OCI-LY7 (cell line): Measurements from ENCODE around the gene CNR2. TPM values are rescaled to one million over a fixed set of nuclear protein-coding genes. Genes with fewer than 3 reads are reported as not detected.
A peak's percentile ranks its signal among the peaks of the same experiment; 100 is the strongest.

Source experiments
- BruUV-seq: library from RNA; stranded (reverse); fragments of 400-500 nt; replicated peaks from 2 replicates; lab custom pipeline; 2021; lab: Mats Ljungman, UMichigan
- CTCF ChIA-PET: fragments of 300-600 bp; sonication (Branson Sonifier 250); formaldehyde crosslinking; loops from one replicate; lab custom pipeline; 2022; ENCODE audit warnings: antibody characterized with exemption; ENCODE audit not compliant: unreplicated experiment; lab: Charles Lee
- POLR2A ChIA-PET: fragments of 300-600 bp; sonication (Branson Sonifier 250); formaldehyde crosslinking; loops from one replicate; lab custom pipeline; 2022; ENCODE audit warnings: antibody characterized with exemption; lab: Charles Lee
- DNase-seq: peaks from one replicate; pipeline ENCODE4 v3.0.0-alpha.2; 2015; ENCODE audit warnings: low spot score
- H2AFZ ChIP-seq: fragments of 200-600 bp; sonication (generic), shearing (Covaris generic); 2 replicates; pipeline ENCODE4 v1.6.1; 2014; ENCODE audit warnings: mild to moderate bottlenecking, antibody characterized with exemption, low read length, moderate library complexity
- H3K27ac ChIP-seq: fragments of 200-600 bp; sonication (generic); 2 replicates; pipeline ENCODE4 v1.5.1; 2014; ENCODE audit warnings: mixed run types, low read depth, mild to moderate bottlenecking, moderate library complexity, low read length, inconsistent platforms; ENCODE audit not compliant: poor library complexity, severe bottlenecking
- H3K36me3 ChIP-seq: fragments of 200-600 bp; sonication (generic); 2 replicates; pipeline ENCODE4 v1.6.1; 2014; ENCODE audit warnings: mild to moderate bottlenecking, antibody characterized with exemption, low read length, moderate library complexity, mixed read lengths; ENCODE audit not compliant: insufficient read depth
- H3K4me1 ChIP-seq: fragments of 200-600 bp; sonication (generic); 2 replicates; pipeline ENCODE4 v1.5.1; 2014; ENCODE audit warnings: mild to moderate bottlenecking, low read length; ENCODE audit not compliant: insufficient read depth, poor library complexity, severe bottlenecking
- H3K4me2 ChIP-seq: fragments of 200-600 bp; sonication (generic); 2 replicates; pipeline ENCODE4 v1.6.1; 2014; ENCODE audit warnings: mild to moderate bottlenecking, low read length
- H3K4me3 ChIP-seq: fragments of 200-600 bp; sonication (generic); 2 replicates; pipeline ENCODE4 v1.5.1; 2014; ENCODE audit warnings: mild to moderate bottlenecking, low read depth, low read length; ENCODE audit not compliant: poor library complexity, severe bottlenecking
- H3K79me2 ChIP-seq: fragments of 200-600 bp; sonication (generic); 2 replicates; pipeline ENCODE4 v1.6.1; 2016; ENCODE audit warnings: low read depth, mild to moderate bottlenecking, low read length, moderate library complexity, mixed read lengths; ENCODE audit not compliant: insufficient read depth
- H3K9me2 ChIP-seq: fragments of 200-600 bp; sonication (generic); 2 replicates; pipeline ENCODE4 v1.6.1; 2016; ENCODE audit warnings: mild to moderate bottlenecking, low read length, mixed read lengths; ENCODE audit not compliant: insufficient read depth
- H3K9me3 ChIP-seq: fragments of 200-600 bp; sonication (generic); 2 replicates; pipeline ENCODE4 v1.6.1; 2014; ENCODE audit warnings: mild to moderate bottlenecking, mixed run types, low read length, mixed read lengths
- H4K20me1 ChIP-seq: fragments of 200-600 bp; sonication (generic); 2 replicates; pipeline ENCODE4 v1.6.1; 2014; ENCODE audit warnings: mild to moderate bottlenecking, antibody characterized with exemption, low read length, moderate library complexity, mixed read lengths; ENCODE audit not compliant: insufficient read depth
- CTCF ChIP-seq: fragments of 200-600 bp; sonication (generic); conservative IDR thresholded peaks from 2 replicates; pipeline ENCODE4 v1.5.1; 2014; ENCODE audit warnings: mild to moderate bottlenecking, antibody characterized with exemption, low read length, moderate library complexity, mixed read lengths
- EZH2phosphoT487 ChIP-seq: fragments of 200-600 bp; sonication (generic); IDR thresholded peaks from 2 replicates; pipeline ENCODE4 v1.6.1; 2018; ENCODE audit warnings: low read depth, borderline replicate concordance, mild to moderate bottlenecking, mixed run types, antibody characterized with exemption, low read length, moderate library complexity, mixed read lengths
- intact Hi-C: fragments of 100-400 bp; cut with micrococcal nuclease; formaldehyde crosslinking; loops from one replicate; pipeline ENCODE4 v1.10.0; 2022; ENCODE audit not compliant: unreplicated experiment
- total RNA-seq, 2 experiments: library from RNA; depleted of rRNA in 1 of 2; stranded (reverse); fragments of >200 nt in 1 of 2; shearing (Covaris generic) in 1 of 2; gene quantifications; 2 replicates each; pipeline ENCODE4 v1.2.3, GENCODE V29; 2014 to 2022

The CNR2 gene
- total RNA-seq, 2 experiments from 2014 or later = 14.1 to 17.0 TPM

DNA sequence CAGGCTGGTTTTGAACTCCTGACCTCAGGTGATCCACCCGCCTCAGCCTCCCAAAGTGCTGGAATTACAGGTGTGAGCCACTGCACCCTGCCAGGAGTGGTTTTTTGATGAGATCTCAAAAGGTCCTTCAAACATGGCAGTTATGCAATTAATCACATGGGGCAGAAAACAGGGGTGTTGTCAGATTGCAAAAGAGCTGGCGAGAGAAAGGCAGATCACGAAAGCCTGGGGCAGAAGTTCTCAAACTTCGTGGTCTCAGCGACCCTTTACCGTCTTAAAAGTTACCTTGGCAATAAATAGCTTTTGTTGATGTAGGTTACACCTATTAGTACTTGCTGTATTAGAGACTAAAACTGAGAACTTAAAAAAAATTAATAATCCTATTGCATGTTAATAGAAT is 16.1 kb downstream of the CNR2 start:
- peaks cover 26% of the 10 kb centered on the region; the same call in 1 of the 2 replicates for H3K79me2 ChIP-seq
- no peak overlapping the region for H3K4me3 ChIP-seq
- peak overlapping the region; percentile 28 for H3K4me2 ChIP-seq
- ChIA-PET POLR2A (interaction anchor here (0.6 to 3.5 kb wide), 4 partner anchors 10 to 546 kb away, joined by 3 to 27 read pairs (median 4); no protein-coding TSS in a partner anchor), CTCF (no interaction called here)
- no peaks in the 10 kb centered on the region for H4K20me1 ChIP-seq
- peak overlapping the region; percentile 39 for H3K27ac ChIP-seq
- H3K9me2 ChIP-seq = no peaks in the 10 kb centered on the region
- no peaks in the 10 kb centered on the region for H3K9me3 ChIP-seq
- peaks cover 52% of the 10 kb centered on the region for H3K36me3 ChIP-seq
- no peak for DNase-seq
- TF ChIP-seq CTCF (no peak), EZH2phosphoT487 (no peak)
- H2AFZ ChIP-seq = no peak overlapping the region
- intact Hi-C loops = no loop called here
- no TSS peak for BruUV-seq
- H3K4me1 ChIP-seq = peaks cover 30% of the 10 kb centered on the region

- Histone ChIP-seq H3K4me2 (peak overlapping the region; percentile 28), H3K9me2 (no peaks in the 10 kb centered on the region), H3K9me3 (no peaks in the 10 kb centered on the region), H3K36me3 (peaks cover 52% of the 10 kb centered on the region), H3K4me1 (peaks cover 30% of the 10 kb centered on the region), H3K4me3 (no peak overlapping the region), H2AFZ (no peak overlapping the region), H4K20me1 (no peaks in the 10 kb centered on the region), H3K79me2 (peaks cover 26% of the 10 kb centered on the region; the same call in 1 of the 2 replicates), H3K27ac (peak overlapping the region; percentile 39)
- no TSS peak for BruUV-seq
- peak; percentile 52 for DNase-seq
- TF ChIP-seq EZH2phosphoT487 (no peak), CTCF (no peak)
- intact Hi-C loops = no loop called here
- CTCF ChIA-PET = no interaction called here
- POLR2A ChIA-PET = interaction anchor here (0.6 to 3.5 kb wide), 5 partner anchors 10 to 547 kb away, joined by 3 to 27 read pairs (median 3); partner anchors contain the start of gene LYPLA2
These were observed 16.7 kb downstream of the CNR2 start for GRCh38 chr1:23896491-23896890.

- no peaks in the 10 kb centered on the region for H3K9me2 ChIP-seq
- H3K36me3 ChIP-seq = peaks cover 48% of the 10 kb centered on the region
- H3K79me2 ChIP-seq = peaks cover 24% of the 10 kb centered on the region; the same call in 1 of the 2 replicates
- no peak for DNase-seq
- intact Hi-C loops = no loop called here
- H2AFZ ChIP-seq = no peak overlapping the region
- no peak overlapping the region for H3K4me2 ChIP-seq
- POLR2A ChIA-PET = interaction anchor here (0.5 to 3.5 kb wide), 4 partner anchors 9 to 397 kb away, joined by 3 to 27 read pairs (median 4); partner anchors contain the start of gene LYPLA2
- TF ChIP-seq CTCF (no peak), EZH2phosphoT487 (no peak)
- peaks cover 30% of the 10 kb centered on the region for H3K4me1 ChIP-seq
- CTCF ChIA-PET = no interaction called here
- H3K9me3 ChIP-seq = no peaks in the 10 kb centered on the region
- no peak overlapping the region for H3K4me3 ChIP-seq
- H3K27ac ChIP-seq = peak overlapping the region; percentile 39
- H4K20me1 ChIP-seq = no peaks in the 10 kb centered on the region
- BruUV-seq = no TSS peak
These were observed 17.2 kb downstream of the CNR2 start for GRCh38 chr1:23895993-23896392.
